IMR-90 (cell line): ENCODE results near the gene TDRD12. TPM values are rescaled to one million over a fixed set of nuclear protein-coding genes. Genes with fewer than 3 reads are reported as not detected.

ENCODE experiments used
- ATAC-seq: fragments of 200-7000 bp; cut with Tn5 transposase; 2 replicates; pipeline ENCODE4 v1.9.1; 2020; ENCODE audit warnings: low read depth, mild to moderate bottlenecking, moderate library complexity
- BruUV-seq: library from RNA; stranded (reverse); fragments of 400-500 nt; replicated peaks from 2 replicates; lab custom pipeline; 2021; lab: Mats Ljungman, UMichigan
- CTCF ChIA-PET: fragments of 300-600 bp; formaldehyde crosslinking; extraction: SDS; loops from one replicate; lab custom pipeline; 2021; ENCODE audit warnings: antibody characterized with exemption; lab: Yijun Ruan, JAX
- POLR2A ChIA-PET: fragments of 300-600 bp; sonication (Branson Sonifier 250); formaldehyde crosslinking; loops from one replicate; lab custom pipeline; 2022; ENCODE audit warnings: antibody characterized with exemption; ENCODE audit not compliant: unreplicated experiment; lab: Charles Lee
- DNase-seq: peaks from one replicate; pipeline ENCODE4 v3.0.0; 2013
- H2AFZ ChIP-seq: replicated peaks from 2 replicates; pipeline ENCODE3; 2013; ENCODE audit warnings: low read length, mild to moderate bottlenecking; ENCODE audit not compliant: poor library complexity
- H2AK5ac ChIP-seq: 2 replicates; pipeline ENCODE4 v1.6.1; 2013; ENCODE audit warnings: low read depth, low read length, inconsistent platforms
- H2AK9ac ChIP-seq: replicated peaks from 2 replicates; pipeline ENCODE3; 2013; ENCODE audit warnings: mild to moderate bottlenecking, low read depth, low read length, moderate library complexity; ENCODE audit not compliant: poor library complexity
- H2BK120ac ChIP-seq: 2 replicates; pipeline ENCODE4 v1.6.1; 2013; ENCODE audit warnings: low read depth, low read length, inconsistent platforms
- H2BK15ac ChIP-seq: 3 replicates; pipeline ENCODE4 v1.6.1; 2013; ENCODE audit warnings: low read depth, low read length, inconsistent platforms
- H2BK20ac ChIP-seq: 2 replicates; pipeline ENCODE4 v1.6.1; 2013; ENCODE audit warnings: low read depth, mild to moderate bottlenecking, inconsistent platforms, low read length, moderate library complexity
- H2BK5ac ChIP-seq: 2 replicates; pipeline ENCODE4 v1.6.1; 2013; ENCODE audit warnings: mild to moderate bottlenecking, low read depth, low read length, inconsistent platforms; ENCODE audit not compliant: poor library complexity, severe bottlenecking
- H3K14ac ChIP-seq: replicated peaks from 2 replicates; pipeline ENCODE4 v1.6.1; 2013; ENCODE audit warnings: low read depth, low read length, inconsistent platforms
- H3K18ac ChIP-seq: 2 replicates; pipeline ENCODE4 v1.6.1; 2013; ENCODE audit warnings: low read depth, low read length, control low read depth
- H3K23ac ChIP-seq: 2 replicates; pipeline ENCODE4 v1.6.1; 2013; ENCODE audit warnings: low read depth, low read length, inconsistent platforms
- H3K27ac ChIP-seq: 2 replicates; pipeline ENCODE4 v1.5.1; 2013; ENCODE audit warnings: mild to moderate bottlenecking, control low read depth, low read length; ENCODE audit not compliant: insufficient read depth
- H3K27me3 ChIP-seq: 2 replicates; pipeline ENCODE4 v1.6.1; 2013; ENCODE audit warnings: low read length; ENCODE audit not compliant: control insufficient read depth, insufficient read depth
- H3K36me3 ChIP-seq: 2 replicates; pipeline ENCODE4 v1.6.1; 2013; ENCODE audit warnings: low read length, mixed read lengths; ENCODE audit not compliant: control insufficient read depth, insufficient read depth
- H3K4ac ChIP-seq: 2 replicates; pipeline ENCODE4 v1.6.1; 2013; ENCODE audit warnings: low read depth, low read length, inconsistent platforms
- H3K4me1 ChIP-seq: 2 replicates; pipeline ENCODE4 v1.6.1; 2013; ENCODE audit warnings: low read length, mixed read lengths; ENCODE audit not compliant: control insufficient read depth, insufficient read depth
- H3K4me2 ChIP-seq: 2 replicates; pipeline ENCODE4 v1.6.1; 2013; ENCODE audit warnings: low read depth, mild to moderate bottlenecking, control low read depth, low read length, moderate library complexity
- H3K4me3 ChIP-seq: 2 replicates; pipeline ENCODE4 v1.5.1; 2013; ENCODE audit warnings: low read depth, mild to moderate bottlenecking, control low read depth, low read length, moderate library complexity; ENCODE audit not compliant: insufficient read depth
- H3K56ac ChIP-seq: 2 replicates; pipeline ENCODE4 v1.6.1; 2013; ENCODE audit warnings: low read length, inconsistent platforms; ENCODE audit not compliant: insufficient read depth; ENCODE audit errors: extremely low read depth
- H3K79me1 ChIP-seq, 2 experiments: 2 replicates each; pipeline ENCODE4 v1.6.1; 2013; ENCODE audit warnings: low read length in 2 of 2, inconsistent platforms in 1 of 2, low read depth in 1 of 2
- H3K9ac ChIP-seq: 2 replicates; pipeline ENCODE4 v1.6.1; 2013; ENCODE audit warnings: low read depth, low read length, control low read depth
- H3K9me1 ChIP-seq: 2 replicates; pipeline ENCODE4 v1.6.1; 2013; ENCODE audit warnings: low read length, inconsistent platforms; ENCODE audit not compliant: insufficient read depth
- H3K9me3 ChIP-seq: 2 replicates; pipeline ENCODE4 v1.6.1; 2013; ENCODE audit warnings: low read length; ENCODE audit not compliant: control insufficient read depth, insufficient read depth
- H4K20me1 ChIP-seq: 2 replicates; pipeline ENCODE4 v1.6.1; 2013; ENCODE audit warnings: low read length, inconsistent platforms; ENCODE audit not compliant: insufficient read depth
- H4K5ac ChIP-seq: 2 replicates; pipeline ENCODE4 v1.6.1; 2013; ENCODE audit warnings: mild to moderate bottlenecking, low read depth, low read length, control low read depth
- H4K8ac ChIP-seq, 2 experiments: 2 replicates each; pipeline ENCODE4 v1.6.1; 2013; ENCODE audit warnings: low read depth in 2 of 2, low read length in 2 of 2, control low read depth in 1 of 2, inconsistent platforms in 1 of 2
- H4K91ac ChIP-seq: 2 replicates; pipeline ENCODE4 v1.6.1; 2013; ENCODE audit warnings: low read depth, low read length, inconsistent platforms; ENCODE audit not compliant: insufficient read depth
- CHD1 ChIP-seq: IDR thresholded peaks from 2 replicates; pipeline ENCODE4 v1.6.1; 2012; ENCODE audit warnings: low read depth, low read length, improper control_type of control experiment
- RCOR1 ChIP-seq: IDR thresholded peaks from 2 replicates; pipeline ENCODE4 v1.6.1; 2012; ENCODE audit warnings: mild to moderate bottlenecking, low read length, improper control_type of control experiment; ENCODE audit not compliant: insufficient replicate concordance
- WGBS, 2 experiments: methylation state at CpG; one replicate each; pipeline versions ENCODE4 v1.1.5 to v1.1.7; 2013; ENCODE audit warnings: missing lambda C conversion rate in 2 of 2; ENCODE audit not compliant: insufficient read length in 1 of 2; ENCODE audit errors: extremely low coverage in 2 of 2; 5-methylcytosine and 5-hydroxymethylcytosine counted together
- dilution Hi-C: fragments of 300-500 bp; cut with HindIII; formaldehyde crosslinking; loops from one replicate; pipeline ENCODE4 v1.14.3; 2018; ENCODE audit warnings: low sequenced_read_pairs; ENCODE audit not compliant: unreplicated experiment
- in situ Hi-C: fragments of 300-500 bp; cut with MboI; formaldehyde crosslinking; loops from 3 replicates; pipeline ENCODE4 v1.14.3; 2019; ENCODE audit warnings: low sequenced_read_pairs, inconsistent platforms, mixed read lengths
- intact Hi-C: fragments of 100-400 bp; cut with micrococcal nuclease; formaldehyde crosslinking; loops from 2 replicates; pipeline ENCODE4 v1.10.0; 2022
- polyA plus RNA-seq, 3 experiments: library from polyadenylated mRNA; depleted of rRNA; stranded (reverse); fragments of >200 nt; gene quantifications; 2 replicates each; pipeline ENCODE4 v1.2.3, GENCODE V29; 2012; ENCODE audit warnings: low replicate concordance in 1 of 3
- total RNA-seq: library from RNA; depleted of rRNA; stranded (reverse); fragments of >200 nt; gene quantifications from 2 replicates; pipeline ENCODE4 v1.2.3, GENCODE V29; 2012

TDRD12 gene
- total and polyA plus RNA-seq, 2 of the 4 experiments (the other 2 are of a cell fraction), result under 0.01 to 0.07 TPM

GRCh38 chr19:32676895-32677359 lies 42.6 kb upstream of the TDRD12 start:
- H2BK15ac ChIP-seq, result no peak overlapping the region
- WGBS, 2 experiments, result 13% methylated on average over 9 of the region's 33 CpGs; no CpG with 5 or more reads in 1 of the 2 experiments
- ATAC-seq, result no peak
- dilution Hi-C loops, result no loop called here
- no peaks in the 10 kb centered on the region for H3K36me3 ChIP-seq
- H2BK120ac ChIP-seq, result no peak overlapping the region
- no peak for TF ChIP-seq CHD1
- TF ChIP-seq RCOR1, result no peak
- H2AK9ac ChIP-seq, result no peak overlapping the region
- H3K9ac ChIP-seq, result no peak overlapping the region
- in situ Hi-C loops, result no loop called here
- H2BK20ac ChIP-seq, result no peak overlapping the region
- no peak overlapping the region for H2AK5ac ChIP-seq
- no peak overlapping the region for H3K18ac ChIP-seq
- BruUV-seq, result no TSS peak
- H3K27me3 ChIP-seq, result peaks cover 34% of the 10 kb centered on the region
- H3K56ac ChIP-seq, result no peak overlapping the region
- no peak overlapping the region for H3K14ac ChIP-seq
- H3K79me1 ChIP-seq, result peaks cover 22 to 25% of the 10 kb centered on the region in 2 experiments
- peak overlapping the region; percentile 99 for H2AFZ ChIP-seq
- no peak overlapping the region for H2BK5ac ChIP-seq
- no peak for DNase-seq
- H3K9me1 ChIP-seq, result peaks cover 12% of the 10 kb centered on the region
- no peak overlapping the region for H3K4ac ChIP-seq
- ChIA-PET POLR2A (no interaction called here), CTCF (no interaction called here)
- peaks cover 8% of the 10 kb centered on the region; the same call in 1 of the 2 replicates for H3K4me1 ChIP-seq
- no peaks in the 10 kb centered on the region for H3K9me3 ChIP-seq
- no peak overlapping the region for H3K27ac ChIP-seq
- no peak overlapping the region for H3K4me3 ChIP-seq
- H4K20me1 ChIP-seq, result peaks cover 24% of the 10 kb centered on the region
- no peak overlapping the region for H4K8ac ChIP-seq
- no peak overlapping the region for H3K23ac ChIP-seq
- H4K5ac ChIP-seq, result no peak overlapping the region
- intact Hi-C loops, result no loop called here
- no peak overlapping the region for H4K91ac ChIP-seq
- no peak overlapping the region for H3K4me2 ChIP-seq
